Measurements from ENCODE around the gene PLAC9.
"Not testable (repeated sequence)": the region's sequence is repeated elsewhere in the genome, so short reads cannot be mapped to it uniquely, and the experiment has no call there.

DNA sequence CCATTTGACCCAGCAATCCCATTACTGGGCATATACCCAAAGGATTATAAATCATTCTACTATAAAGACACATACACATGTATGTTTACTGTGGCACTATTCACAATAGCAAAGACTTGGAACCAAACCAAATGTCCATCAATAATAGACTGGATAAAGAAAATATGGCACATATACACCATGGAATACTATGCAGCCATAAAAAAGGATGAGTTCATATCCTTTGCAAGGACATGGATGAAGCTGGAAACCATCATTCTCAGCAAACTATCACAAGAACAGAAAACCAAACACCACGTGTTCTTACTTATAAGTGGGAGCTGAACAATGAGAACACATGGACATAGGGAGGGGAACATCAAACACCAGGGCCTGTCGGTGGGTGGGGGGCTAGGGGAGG is 34.3 kb upstream of the PLAC9 start:
- TF ChIP-seq, protein P1, sequence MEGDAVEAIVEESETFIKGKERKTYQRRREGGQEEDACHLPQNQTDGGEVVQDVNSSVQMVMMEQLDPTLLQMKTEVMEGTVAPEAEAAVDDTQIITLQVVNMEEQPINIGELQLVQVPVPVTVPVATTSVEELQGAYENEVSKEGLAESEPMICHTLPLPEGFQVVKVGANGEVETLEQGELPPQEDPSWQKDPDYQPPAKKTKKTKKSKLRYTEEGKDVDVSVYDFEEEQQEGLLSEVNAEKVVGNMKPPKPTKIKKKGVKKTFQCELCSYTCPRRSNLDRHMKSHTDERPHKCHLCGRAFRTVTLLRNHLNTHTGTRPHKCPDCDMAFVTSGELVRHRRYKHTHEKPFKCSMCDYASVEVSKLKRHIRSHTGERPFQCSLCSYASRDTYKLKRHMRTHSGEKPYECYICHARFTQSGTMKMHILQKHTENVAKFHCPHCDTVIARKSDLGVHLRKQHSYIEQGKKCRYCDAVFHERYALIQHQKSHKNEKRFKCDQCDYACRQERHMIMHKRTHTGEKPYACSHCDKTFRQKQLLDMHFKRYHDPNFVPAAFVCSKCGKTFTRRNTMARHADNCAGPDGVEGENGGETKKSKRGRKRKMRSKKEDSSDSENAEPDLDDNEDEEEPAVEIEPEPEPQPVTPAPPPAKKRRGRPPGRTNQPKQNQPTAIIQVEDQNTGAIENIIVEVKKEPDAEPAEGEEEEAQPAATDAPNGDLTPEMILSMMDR (IDR thresholded peaks at IDR 0.05) = not testable (repeated sequence)
- not testable (repeated sequence) for TF ChIP-seq POLR2A (IDR thresholded peaks at IDR 0.05)

Measured in body of pancreas (tissue), 4 donors.